WI38 (cell line): ENCODE results near the gene KCNK17.

ENCODE experiments used
- H3K4me3 ChIP-seq: 2 replicates; pipeline ENCODE4 v1.5.1; 2011; ENCODE audit warnings: low read depth, mild to moderate bottlenecking, control low read depth, low read length
- CTCF ChIP-seq: IDR thresholded peaks from 2 replicates; pipeline ENCODE4 v1.5.1; 2012; ENCODE audit warnings: low read depth, mild to moderate bottlenecking, control low read depth, low read length

Gene KCNK17

GRCh38 chr6:39342692-39343395 lies 28.6 kb upstream of the KCNK17 start:
- no peak overlapping the region for H3K4me3 ChIP-seq
- TF ChIP-seq CTCF = no peak

GRCh38 chr6:39341937-39342336 lies 27.7 kb upstream of the KCNK17 start:
- no peak for TF ChIP-seq CTCF
- H3K4me3 ChIP-seq = no peak overlapping the region

GRCh38 chr6:39341352-39341751 lies 27.1 kb upstream of the KCNK17 start:
- TF ChIP-seq CTCF = no peak
- no peak overlapping the region for H3K4me3 ChIP-seq

GRCh38 chr6:39339868-39340550 lies 25.8 kb upstream of the KCNK17 start:
- no peak overlapping the region for H3K4me3 ChIP-seq
- no peak for TF ChIP-seq CTCF

GRCh38 chr6:39339096-39339867 lies 25.1 kb upstream of the KCNK17 start:
- TF ChIP-seq CTCF = no peak
- H3K4me3 ChIP-seq = no peak overlapping the region

- no peak for TF ChIP-seq CTCF
- no peak overlapping the region for H3K4me3 ChIP-seq
Observed at GRCh38 chr6:39338397-39338796, 24.2 kb upstream of the KCNK17 start.
